Testis (tissue), 2 donors: Measurements from ENCODE around the gene PRUNE1.

Source experiments
- CTCF ChIP-seq, 3 experiments: fragments of 450-650 bp in 2 of 3; fragments of 200-600 bp in 1 of 3; sonication (generic) in 1 of 3; IDR thresholded peaks; one replicate each; pipeline ENCODE4 v1.5.1; 2016 to 2019; ENCODE audit warnings: antibody characterized with exemption in 3 of 3, mild to moderate bottlenecking in 2 of 3, moderate library complexity in 1 of 3
- POLR2A ChIP-seq: fragments of 450-650 bp; IDR thresholded peaks from one replicate; pipeline ENCODE4 v1.6.1; 2017; ENCODE audit warnings: antibody characterized with exemption, mild to moderate bottlenecking, moderate library complexity

DNA sequence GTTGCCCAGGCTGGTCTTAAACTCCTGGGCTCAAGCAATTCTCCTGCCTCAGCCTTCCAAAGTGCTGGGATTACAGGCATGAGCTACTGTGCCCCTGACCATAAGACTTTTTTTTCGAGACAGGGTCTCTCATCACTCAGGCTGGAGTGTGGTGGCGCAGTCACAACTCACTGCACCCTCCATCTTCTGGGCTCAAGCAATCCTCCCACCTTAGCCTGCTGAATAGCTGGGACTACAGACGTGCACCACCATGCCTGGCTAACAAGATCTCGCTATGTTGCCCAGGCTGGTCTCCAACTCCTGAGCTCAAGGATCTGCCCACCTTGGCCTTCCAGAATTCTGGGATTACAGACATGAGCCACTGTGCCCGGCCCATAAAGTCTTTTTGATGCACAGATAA, 41.2 kb downstream of the PRUNE1 start:
- no peak for TF ChIP-seq CTCF (IDR thresholded peaks at IDR 0.05)
- TF ChIP-seq POLR2A, result no peak
